Heart left ventricle (tissue), 16 donors: ENCODE data around the gene DTNA. TPM values are rescaled to one million over a fixed set of nuclear protein-coding genes. Genes with fewer than 3 reads are reported as not detected.
A peak's percentile ranks its signal among the peaks of the same experiment; 100 is the strongest.

Experiments
- ATAC-seq, 4 donors: fragments of 200-7000 bp; cut with Tn5 transposase; one replicate each; pipeline ENCODE4 v1.9.1; 2020 to 2022; ENCODE audit warnings: moderate library complexity in 4 of 4, mild to moderate bottlenecking in 3 of 4, moderate number of reproducible peaks in 1 of 4
- DNase-seq, 5 donors: peaks; one replicate each; pipeline ENCODE4 v3.0.0-alpha.2; 2020
- H3K27ac ChIP-seq, 12 donors: fragments of 200-600 bp; sonication (generic) in 4 of 12; one replicate each; pipeline versions ENCODE4 v1.5.0 to v1.8.0; 2016 to 2022; ENCODE audit warnings: mild to moderate bottlenecking in 2 of 12
- H3K27me3 ChIP-seq, 9 donors: fragments of 200-600 bp; sonication (generic) in 2 of 9; one replicate each; pipeline versions ENCODE4 v1.5.1 to v1.8.0; 2016 to 2022; ENCODE audit warnings: mild to moderate bottlenecking in 3 of 9
- H3K36me3 ChIP-seq, 9 donors: fragments of 200-600 bp; sonication (generic) in 2 of 9; one replicate each; pipeline versions ENCODE4 v1.5.0 to v1.8.0; 2018 to 2022; ENCODE audit warnings: mild to moderate bottlenecking in 2 of 9
- H3K4me1 ChIP-seq, 12 donors: fragments of 200-600 bp; sonication (generic) in 4 of 12; one replicate each; pipeline versions ENCODE4 v1.5.0 to v1.8.0; 2016 to 2022; ENCODE audit warnings: mild to moderate bottlenecking in 3 of 12
- H3K4me3 ChIP-seq, 12 donors: fragments of 200-600 bp; sonication (generic) in 4 of 12; one replicate each; pipeline versions ENCODE4 v1.5.0 to v1.8.0; 2017 to 2022; ENCODE audit warnings: mild to moderate bottlenecking in 9 of 12, moderate library complexity in 4 of 12
- H3K9me3 ChIP-seq, 12 donors: fragments of 200-600 bp; sonication (generic) in 4 of 12; one replicate each; pipeline versions ENCODE4 v1.5.0 to v1.8.0; 2016 to 2022; ENCODE audit warnings: mild to moderate bottlenecking in 1 of 12
- POLR2A ChIP-seq, 2 donors: fragments of 450-650 bp; IDR thresholded peaks; one replicate each; pipeline ENCODE4 v1.6.1; 2017; ENCODE audit warnings: antibody characterized with exemption in 2 of 2, mild to moderate bottlenecking in 2 of 2, moderate library complexity in 2 of 2
- WGBS, 4 donors: extraction: QIAGEN DNeasy Blood & Tissue Kit in 2 of 4; methylation state at CpG; one replicate each; pipeline versions ENCODE4 v1.1.5 to v1.1.7; 2013 to 2018; 5-methylcytosine and 5-hydroxymethylcytosine counted together
- intact Hi-C, 10 donors: fragments of 100-400 bp; cut with DNase I; formaldehyde crosslinking; loops; one replicate each; pipeline versions ENCODE4 v1.11.1 to v1.14.2; 2022
- polyA plus RNA-seq, 2 donors: library from polyadenylated mRNA; stranded (reverse); fragments of 200-250 nt; gene quantifications; one replicate each; pipeline ENCODE4 v1.2.3, GENCODE V29; 2013
- total RNA-seq, 9 donors: library from RNA; depleted of rRNA in 2 of 9; stranded (reverse); fragments of >200 nt in 2 of 9; fragmentation: NEBNext Ultra II Directional in 3 of 9; extraction: Animal tissue kit (Norgen Biotek cat#: 25700) in 3 of 9; gene quantifications; one replicate each; pipeline versions ENCODE4 v1.1.0 to v1.2.4, GENCODE V29; 2016 to 2023
- TF ChIP-seq, protein P1 (sequence below), 12 donors: fragments of 200-600 bp; sonication (generic) in 4 of 12; IDR thresholded peaks; one replicate each; pipeline versions ENCODE4 v1.5.0 to v1.8.0; 2018 to 2022; ENCODE audit warnings: antibody characterized with exemption in 12 of 12, mild to moderate bottlenecking in 5 of 12
- donor health status: ischemic (EF 13 %, LVEDD 7.1; RV severe dilation, severe dysfunction).
- donor health status: healthy with polysubstance abuse.
- donor health status: DM: no; HTN: yes; CAD: no.
- donor health status: DM: no; HTN: no; CAD: no.
- donor health status: ischemic (EF 25% LVEDD 6.9; RV normal size, moderate dysfunction).
- donor health status: ischemic (EF 25% LVEDD 5.7; RV mildly dilated, moderate dysfunction).
- donor health status: healthy.
- donor health status: DM: yes; HTN: yes; CAD: no.
- donor health status: ischemic (EF 35%, LVEDD 5.7; RV mildly dilated, moderate dysfunction).
- donor health status: nonischemic (EF 11% LVEDD 7.7; RV severe dilation, severe dysfunction).
- donor health status: DM: yes; HTN: yes; CAD: no.
- donor health status: PGD.
- donor health status: ischemic (EF 29% LVEDD 5.4; RV normal size, mild dysfunction).
- donor health status: nonischemic (EF 23%, LVEDD 6.1; RV moderate dilation, normal function).

The DTNA gene
- total and polyA plus RNA-seq, 11 donors = 92.6 to 220 (median 181) TPM

DNA sequence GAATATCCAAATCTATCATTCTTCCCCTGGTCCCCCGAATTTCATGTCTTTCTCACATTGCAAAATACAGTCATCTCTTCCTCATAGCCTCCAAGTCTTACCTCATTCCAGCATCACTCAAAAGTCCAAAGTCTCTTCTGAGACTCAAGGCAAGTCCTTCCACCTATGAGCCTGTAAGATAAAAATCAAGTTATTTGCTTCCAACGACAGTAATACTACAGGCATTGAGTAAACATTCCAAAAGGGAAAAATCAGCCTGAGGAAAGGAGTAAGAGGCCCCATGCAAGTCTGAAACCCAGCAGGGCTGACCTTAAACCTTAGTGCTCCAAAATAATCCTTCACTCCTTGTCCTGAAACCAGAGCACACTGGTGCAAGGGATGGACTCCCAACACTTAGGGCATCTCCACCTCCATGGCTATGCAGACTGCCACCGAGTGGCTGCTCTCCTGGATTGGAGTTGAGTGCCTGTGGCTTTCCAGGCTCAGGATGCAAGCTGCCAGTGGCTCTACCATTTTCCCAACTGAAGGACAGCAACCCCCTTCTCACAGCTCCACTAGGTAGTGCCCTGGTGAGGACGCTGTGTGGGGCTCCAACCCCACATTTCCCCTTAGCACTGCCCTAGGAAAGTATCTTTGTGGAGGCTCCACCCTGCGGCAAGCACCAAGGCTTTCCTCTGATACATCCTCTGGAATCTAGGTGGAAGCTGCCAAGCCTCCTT, 16.3 kb downstream of the DTNA start:
- intact Hi-C loops = loop anchor here in 2 of 10 donors (10.0 kb wide), 2 partner anchors 58 to 232 kb away; no protein-coding TSS in a partner anchor
- ATAC-seq = peak in 1 of 4 donors; percentile 19
- 71 to 77% (median 75%) methylated on average over 4 to 5 of the region's 5 CpGs for WGBS, 4 donors

DNA sequence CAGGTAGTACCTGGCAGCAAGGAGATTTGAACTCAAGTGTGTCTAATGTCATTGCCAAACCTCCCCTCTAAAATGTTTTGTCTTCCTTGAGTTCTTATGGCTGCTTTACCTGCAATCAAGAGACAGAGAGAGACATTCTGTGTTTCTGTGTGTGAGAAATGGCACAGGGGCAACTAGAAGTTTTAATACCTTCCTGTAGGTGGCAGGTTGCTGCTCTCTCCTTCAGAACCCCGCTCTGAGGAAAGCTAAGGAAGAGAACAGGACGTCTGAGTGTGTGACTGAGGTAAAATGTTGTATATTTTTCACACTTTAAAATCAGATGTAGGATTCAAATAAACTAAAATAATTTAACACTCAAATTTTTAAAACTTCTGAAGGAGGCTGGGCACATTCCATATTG, 19.2 kb downstream of the DTNA start:
- Histone ChIP-seq H3K36me3 (no peaks in the 10 kb centered on the region), H3K27ac (peak overlapping the region in 11 of 12 donors; percentile 20 to 86 (median 69)), H3K27me3 (no peaks in the 10 kb centered on the region), H3K4me3 (no peak overlapping the region), H3K9me3 (peaks cover 0 to 16% (median 0%) of the 10 kb centered on the region in 12 donors), H3K4me1 (peaks cover 0 to 33% (median 12%) of the 10 kb centered on the region in 12 donors)
- TF ChIP-seq, protein P1, sequence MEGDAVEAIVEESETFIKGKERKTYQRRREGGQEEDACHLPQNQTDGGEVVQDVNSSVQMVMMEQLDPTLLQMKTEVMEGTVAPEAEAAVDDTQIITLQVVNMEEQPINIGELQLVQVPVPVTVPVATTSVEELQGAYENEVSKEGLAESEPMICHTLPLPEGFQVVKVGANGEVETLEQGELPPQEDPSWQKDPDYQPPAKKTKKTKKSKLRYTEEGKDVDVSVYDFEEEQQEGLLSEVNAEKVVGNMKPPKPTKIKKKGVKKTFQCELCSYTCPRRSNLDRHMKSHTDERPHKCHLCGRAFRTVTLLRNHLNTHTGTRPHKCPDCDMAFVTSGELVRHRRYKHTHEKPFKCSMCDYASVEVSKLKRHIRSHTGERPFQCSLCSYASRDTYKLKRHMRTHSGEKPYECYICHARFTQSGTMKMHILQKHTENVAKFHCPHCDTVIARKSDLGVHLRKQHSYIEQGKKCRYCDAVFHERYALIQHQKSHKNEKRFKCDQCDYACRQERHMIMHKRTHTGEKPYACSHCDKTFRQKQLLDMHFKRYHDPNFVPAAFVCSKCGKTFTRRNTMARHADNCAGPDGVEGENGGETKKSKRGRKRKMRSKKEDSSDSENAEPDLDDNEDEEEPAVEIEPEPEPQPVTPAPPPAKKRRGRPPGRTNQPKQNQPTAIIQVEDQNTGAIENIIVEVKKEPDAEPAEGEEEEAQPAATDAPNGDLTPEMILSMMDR (IDR thresholded peaks at IDR 0.05) = peak in 10 of 12 donors; percentile 17 to 53 (median 45)
- no peak for TF ChIP-seq POLR2A (IDR thresholded peaks at IDR 0.05)
- intact Hi-C loops = loop anchor here in 3 of 10 donors (2.0 to 10.0 kb wide), 3 partner anchors 18 to 234 kb away; partner anchors contain the start of gene DTNA (in 1 of the 3)
- DNase-seq (no peak), ATAC-seq (peak; percentile 41 to 68 (median 60))
- 39 to 57% (median 45%) methylated on average over 2 of the region's 2 CpGs for WGBS, 4 donors

More for the DNA sequence above, 16.3 kb downstream of the DTNA start:
- Histone ChIP-seq H3K27me3 (no peaks in the 10 kb centered on the region), H3K4me3 (no peak overlapping the region), H3K4me1 (peaks cover 0 to 22% (median 10%) of the 10 kb centered on the region in 12 donors), H3K27ac (no peak overlapping the region), H3K36me3 (no peaks in the 10 kb centered on the region), H3K9me3 (peaks cover 0 to 16% (median 0%) of the 10 kb centered on the region in 12 donors)
- TF ChIP-seq, protein P1 (IDR thresholded peaks at IDR 0.05) = no peak
- TF ChIP-seq POLR2A (IDR thresholded peaks at IDR 0.05) = no peak
- DNase-seq = no peak

DNA sequence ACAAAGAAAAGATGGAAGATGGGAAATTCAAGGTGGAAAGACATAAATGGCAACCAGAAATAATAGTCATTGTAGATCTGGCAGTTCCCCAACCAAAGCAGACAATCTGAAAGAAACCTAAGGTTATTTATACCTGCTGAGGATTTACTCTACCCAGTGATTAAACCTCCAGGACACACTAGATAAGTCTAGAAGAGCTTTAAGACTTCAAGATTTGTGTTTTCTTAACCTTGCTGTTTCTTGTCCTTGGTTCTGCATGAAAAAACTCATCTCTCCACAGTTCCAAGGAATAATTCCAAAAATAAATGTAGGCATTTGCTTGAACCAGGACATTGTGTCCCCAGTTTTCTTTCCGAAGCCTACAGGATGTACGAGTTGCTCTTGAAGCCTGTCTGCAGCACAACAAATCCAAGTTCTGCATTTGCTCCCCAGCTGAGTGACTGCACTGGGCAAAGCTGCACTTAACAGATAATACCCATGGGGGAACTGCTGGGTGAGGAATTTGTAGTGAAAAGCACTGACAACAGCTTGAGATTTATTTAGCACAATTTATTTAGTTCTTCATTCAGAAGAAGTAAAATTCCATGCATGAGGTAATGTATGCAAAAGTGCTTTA, 19.8 kb downstream of the DTNA start:
- Histone ChIP-seq H3K27me3 (no peaks in the 10 kb centered on the region), H3K27ac (peak overlapping the region in 11 of 12 donors; percentile 20 to 86 (median 69)), H3K4me3 (no peak overlapping the region), H3K36me3 (no peaks in the 10 kb centered on the region), H3K9me3 (peaks cover 0 to 11% (median 0%) of the 10 kb centered on the region in 12 donors), H3K4me1 (peaks cover 0 to 33% (median 12%) of the 10 kb centered on the region in 12 donors)
- intact Hi-C loops = loop anchor here in 4 of 10 donors (2.0 to 10.0 kb wide), 5 partner anchors 19 to 235 kb away; partner anchors contain the start of gene DTNA (in 1 of the 4)
- WGBS, 4 donors = 12 to 22% (median 18%) methylated on average over 2 of the region's 2 CpGs
- peak in 2 of 5 donors; percentile 30 to 54 for DNase-seq
- TF ChIP-seq POLR2A (IDR thresholded peaks at IDR 0.05) = no peak
- TF ChIP-seq, protein P1 (IDR thresholded peaks at IDR 0.05) = no peak
- ATAC-seq = peak; percentile 69 to 92 (median 84)

DNA sequence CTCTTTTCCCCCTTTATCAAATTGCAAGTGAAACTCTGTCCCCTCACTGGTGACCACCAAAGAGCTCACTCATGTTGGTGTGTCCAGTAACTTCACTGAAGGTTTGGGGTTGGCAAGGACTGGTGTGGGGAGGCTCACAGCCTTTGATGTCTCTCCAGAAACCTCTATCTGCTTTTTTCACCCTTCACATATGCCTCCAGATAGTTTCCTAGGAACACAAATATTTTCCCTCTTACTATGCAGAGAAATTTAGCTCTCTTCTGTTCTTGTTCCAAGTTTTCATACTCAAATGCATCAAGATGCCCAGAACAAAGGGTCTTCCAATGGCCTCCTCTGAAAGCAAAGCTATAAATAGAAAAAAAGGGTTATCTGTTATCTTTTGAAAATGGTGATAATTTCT, 20.7 kb downstream of the DTNA start:
- H3K4me3 ChIP-seq = no peak overlapping the region
- intact Hi-C loops = loop anchor here in 2 of 10 donors (5.0 kb wide), 2 partner anchors 42 to 68 kb away; no protein-coding TSS in a partner anchor
- peaks cover 0 to 2% (median 0%) of the 10 kb centered on the region in 12 donors for H3K9me3 ChIP-seq
- peak; percentile 80 to 83 (median 80) for ATAC-seq
- no peaks in the 10 kb centered on the region for H3K27me3 ChIP-seq
- H3K4me1 ChIP-seq = peaks cover 0 to 37% (median 12%) of the 10 kb centered on the region in 12 donors
- TF ChIP-seq, protein P1 (IDR thresholded peaks at IDR 0.05) = no peak
- no peak for TF ChIP-seq POLR2A (IDR thresholded peaks at IDR 0.05)
- no peak for DNase-seq
- peak overlapping the region in 11 of 12 donors; percentile 20 to 86 (median 69) for H3K27ac ChIP-seq
- H3K36me3 ChIP-seq = no peaks in the 10 kb centered on the region
